H1 (cell line): ENCODE data around the gene DNAJC5G. TPM values are rescaled to one million over a fixed set of nuclear protein-coding genes. Genes with fewer than 3 reads are reported as not detected.

Experiments
- CTCF ChIA-PET: fragments of 300-600 bp; sonication (Branson Sonifier 250); formaldehyde crosslinking; loops from one replicate; lab custom pipeline; 2021; ENCODE audit not compliant: partially characterized antibody; lab: Charles Lee
- POLR2A ChIA-PET: fragments of 300-600 bp; sonication (Branson Sonifier 250); formaldehyde crosslinking; loops from one replicate; lab custom pipeline; 2021; ENCODE audit warnings: inconsistent platforms; ENCODE audit not compliant: partially characterized antibody; lab: Charles Lee
- DNase-seq, 2 experiments: peaks; one replicate each; pipeline versions ENCODE4 v3.0.0 to v3.0.0-alpha.2; 2010 to 2022; ENCODE audit warnings: low spot score in 2 of 2, low read depth in 1 of 2, mixed read lengths in 1 of 2
- FAIRE-seq: peaks from 2 replicates; lab custom pipeline; 2011; peaks lifted over from hg19 to GRCh38; lab: Jason Lieb, UNC
- H2AFZ ChIP-seq: 2 replicates; pipeline ENCODE4 v1.8.1; 2012; ENCODE audit warnings: low read length, inconsistent platforms
- H2AK5ac ChIP-seq: 2 replicates; pipeline ENCODE4 v1.6.1; 2013; ENCODE audit warnings: low read depth, low read length
- H2BK120ac ChIP-seq: replicated peaks from 2 replicates; pipeline ENCODE3; 2013; ENCODE audit warnings: low read depth, low read length, inconsistent platforms
- H2BK12ac ChIP-seq: 2 replicates; pipeline ENCODE4 v1.6.1; 2013; ENCODE audit warnings: low read depth, low read length
- H2BK15ac ChIP-seq: 2 replicates; pipeline ENCODE4 v1.6.1; 2013; ENCODE audit warnings: low read length
- H2BK20ac ChIP-seq: 2 replicates; pipeline ENCODE4 v1.6.1; 2013; ENCODE audit warnings: low read length
- H2BK5ac ChIP-seq: 2 replicates; pipeline ENCODE4 v1.6.1; 2013; ENCODE audit warnings: low read depth, low read length
- H3K14ac ChIP-seq: 2 replicates; pipeline ENCODE4 v1.6.1; 2013; ENCODE audit warnings: inconsistent platforms; ENCODE audit not compliant: insufficient read length
- H3K18ac ChIP-seq: 2 replicates; pipeline ENCODE4 v1.6.1; 2013; ENCODE audit warnings: low read length; ENCODE audit errors: extremely low read depth
- H3K23ac ChIP-seq: 2 replicates; pipeline ENCODE4 v1.6.1; 2013; ENCODE audit warnings: inconsistent platforms; ENCODE audit not compliant: insufficient read length
- H3K23me2 ChIP-seq: 2 replicates; pipeline ENCODE4 v1.6.1; 2013; ENCODE audit warnings: low read depth, low read length
- H3K27ac ChIP-seq: 2 replicates; pipeline ENCODE4 v1.6.1; 2011; ENCODE audit warnings: low read depth, low read length, inconsistent platforms
- H3K27me3 ChIP-seq, 4 experiments: replicated peaks in 1 of 4; 1 replicate in 1 of 4; 2 replicates in 3 of 4; pipeline versions ENCODE4 v1.6.1 to v1.8.1; 2011 to 2013; ENCODE audit warnings: low read length in 3 of 4, mild to moderate bottlenecking in 3 of 4, inconsistent platforms in 2 of 4, mixed read lengths in 2 of 4, moderate library complexity in 1 of 4; ENCODE audit not compliant: control insufficient read depth in 3 of 4, insufficient read depth in 3 of 4; ENCODE audit errors: extremely low read depth in 1 of 4
- H3K36me3 ChIP-seq, 4 experiments: 2 replicates each; pipeline versions ENCODE4 v1.6.1 to v1.8.1; 2011 to 2013; ENCODE audit warnings: mild to moderate bottlenecking in 4 of 4, low read length in 3 of 4, moderate library complexity in 2 of 4, control low read depth in 1 of 4, inconsistent platforms in 1 of 4; ENCODE audit not compliant: insufficient read depth in 4 of 4, control insufficient read depth in 2 of 4
- H3K4ac ChIP-seq: replicated peaks from 2 replicates; pipeline ENCODE3; 2013; ENCODE audit warnings: low read length, low read depth, mixed read lengths, inconsistent platforms; ENCODE audit not compliant: insufficient read length
- H3K4me1 ChIP-seq, 4 experiments: replicated peaks in 1 of 4; 1 replicate in 1 of 4; 2 replicates in 3 of 4; pipeline versions ENCODE4 v1.6.1 to v1.8.1; 2011 to 2013; ENCODE audit warnings: low read length in 3 of 4, inconsistent platforms in 2 of 4, mixed read lengths in 1 of 4; ENCODE audit not compliant: insufficient read depth in 4 of 4, control insufficient read depth in 3 of 4
- H3K4me2 ChIP-seq, 2 experiments: 2 replicates each; pipeline versions ENCODE4 v1.6.1 to v1.8.1; 2011 to 2013; ENCODE audit warnings: low read depth in 2 of 2, low read length in 2 of 2, control low read depth in 1 of 2, inconsistent platforms in 1 of 2, mild to moderate bottlenecking in 1 of 2; ENCODE audit not compliant: insufficient read depth in 1 of 2
- H3K4me3 ChIP-seq, 4 experiments: fragments of 200-600, 300-600 bp in 1 of 4; sonication (generic), shearing (Covaris generic), sonication (Bioruptor Twin) in 1 of 4; 2 replicates each; pipeline versions ENCODE4 v1.5.1 to v1.8.1; 2011 to 2016; ENCODE audit warnings: low read length in 4 of 4, low read depth in 3 of 4, control low read depth in 2 of 4, inconsistent platforms in 2 of 4, mild to moderate bottlenecking in 2 of 4, mixed read lengths in 1 of 4, moderate library complexity in 1 of 4; ENCODE audit not compliant: insufficient read depth in 2 of 4; ENCODE audit errors: extremely low read depth in 1 of 4
- H3K56ac ChIP-seq: replicated peaks from 2 replicates; pipeline ENCODE3; 2013; ENCODE audit warnings: low read depth, mild to moderate bottlenecking, mixed read lengths, low read length, inconsistent platforms; ENCODE audit not compliant: insufficient read length
- H3K79me1 ChIP-seq: 2 replicates; pipeline ENCODE4 v1.6.1; 2013; ENCODE audit warnings: low read depth, low read length, control low read depth
- H3K79me2 ChIP-seq, 2 experiments: 2 replicates each; pipeline versions ENCODE4 v1.6.1 to v1.8.1; 2012 to 2013; ENCODE audit warnings: low read length in 2 of 2, mild to moderate bottlenecking in 2 of 2, inconsistent platforms in 1 of 2; ENCODE audit not compliant: insufficient read depth in 2 of 2, control insufficient read depth in 1 of 2
- H3K9ac ChIP-seq, 4 experiments: replicated peaks in 1 of 4; 1 replicate in 1 of 4; 2 replicates in 3 of 4; pipeline versions ENCODE4 v1.6.1 to v1.8.1; 2011 to 2013; ENCODE audit warnings: low read depth in 3 of 4, low read length in 3 of 4, control low read depth in 2 of 4, mild to moderate bottlenecking in 2 of 4, moderate library complexity in 2 of 4, inconsistent platforms in 1 of 4; ENCODE audit errors: extremely low read depth in 1 of 4
- H3K9me3 ChIP-seq, 2 experiments: 2 replicates each; pipeline versions ENCODE4 v1.6.1 to v1.8.1; 2012 to 2013; ENCODE audit warnings: mild to moderate bottlenecking in 2 of 2, moderate library complexity in 2 of 2, control low read depth in 1 of 2, inconsistent platforms in 1 of 2, low read depth in 1 of 2, low read length in 1 of 2, mixed read lengths in 1 of 2; ENCODE audit not compliant: insufficient read depth in 2 of 2
- H4K20me1 ChIP-seq, 2 experiments: replicated peaks in 1 of 2; 2 replicates each; pipeline versions ENCODE3 to v1.8.1; 2011 to 2013; ENCODE audit warnings: inconsistent platforms in 2 of 2, low read length in 2 of 2, mild to moderate bottlenecking in 1 of 2; ENCODE audit not compliant: insufficient read depth in 2 of 2, control insufficient read depth in 1 of 2
- H4K5ac ChIP-seq: 2 replicates; pipeline ENCODE4 v1.6.1; 2013; ENCODE audit warnings: low read length, low read depth, mixed read lengths, inconsistent platforms; ENCODE audit not compliant: insufficient read length
- H4K8ac ChIP-seq: 2 replicates; pipeline ENCODE4 v1.8.0; 2013; ENCODE audit warnings: mild to moderate bottlenecking, moderate library complexity, low read length, inconsistent platforms; ENCODE audit not compliant: insufficient read depth; ENCODE audit errors: extremely low read depth
- H4K91ac ChIP-seq: replicated peaks from 2 replicates; pipeline ENCODE3; 2013; ENCODE audit warnings: low read length, mixed read lengths, inconsistent platforms; ENCODE audit not compliant: insufficient read length
- ASH2L ChIP-seq: fragments of 200-600, 300-600 bp; sonication (generic); IDR thresholded peaks from one replicate; pipeline ENCODE4 v1.7.1; 2017; ENCODE audit warnings: low read length
- CHD2 ChIP-seq: IDR thresholded peaks from 2 replicates; pipeline ENCODE4 v1.6.1; 2012; ENCODE audit warnings: low read length, improper control_type of control experiment
- GABPA ChIP-seq: IDR thresholded peaks from 2 replicates; pipeline ENCODE4 v1.6.1; 2011; ENCODE audit warnings: mild to moderate bottlenecking, low read length, moderate library complexity, borderline replicate concordance; ENCODE audit not compliant: insufficient read depth
- RFX5 ChIP-seq: IDR thresholded peaks from 2 replicates; pipeline ENCODE4 v1.6.1; 2011; ENCODE audit warnings: low read depth, low read length, improper control_type of control experiment, borderline replicate concordance
- RNF2 ChIP-seq: fragments of 200-900, 300-1000 bp; sonication (generic); IDR thresholded peaks from 2 replicates; pipeline ENCODE4 v1.7.1; 2016; ENCODE audit warnings: borderline replicate concordance, low read depth, mild to moderate bottlenecking, antibody characterized with exemption, low read length; ENCODE audit not compliant: poor library complexity, severe bottlenecking; ENCODE audit errors: missing control alignments
- SIN3A ChIP-seq, 2 experiments: IDR thresholded peaks in 1 of 2; conservative IDR thresholded peaks in 1 of 2; 2 replicates each; pipeline ENCODE4 v1.6.1; 2011 to 2012; ENCODE audit warnings: low read length in 2 of 2, improper control_type of control experiment in 1 of 2, low read depth in 1 of 2, mild to moderate bottlenecking in 1 of 2
- SIX5 ChIP-seq: IDR thresholded peaks from 2 replicates; pipeline ENCODE4 v1.6.1; 2011; ENCODE audit warnings: mild to moderate bottlenecking, low read depth, low read length
- SUZ12 ChIP-seq: fragments of 200-600 bp; sonication (generic); IDR thresholded peaks from 2 replicates; pipeline ENCODE4 v1.6.1; 2012; ENCODE audit warnings: mild to moderate bottlenecking, inconsistent platforms, low read length, moderate library complexity, mixed read lengths
- TAF1 ChIP-seq: IDR thresholded peaks from 2 replicates; pipeline ENCODE4 v1.6.1; 2011; ENCODE audit warnings: mild to moderate bottlenecking, low read depth, low read length
- TEAD4 ChIP-seq: IDR thresholded peaks from 2 replicates; pipeline ENCODE4 v1.6.1; 2012; ENCODE audit warnings: low read depth, low read length, inconsistent platforms, mixed read lengths
- WGBS, 2 experiments: shearing (Covaris generic) in 1 of 2; methylation state at CpG; one replicate each; pipeline versions ENCODE4 v1.1.6 to v1.1.7; 2013 to 2015; ENCODE audit warnings: low lambda C conversion rate in 2 of 2, mixed read lengths in 2 of 2, inconsistent platforms in 1 of 2, low coverage in 1 of 2, missing lambda C conversion rate in 1 of 2; ENCODE audit not compliant: insufficient replicate concordance in 2 of 2, insufficient coverage in 1 of 2, insufficient read length in 1 of 2; ENCODE audit errors: extremely low coverage in 1 of 2, missing lambda C conversion rate in 1 of 2; 5-methylcytosine and 5-hydroxymethylcytosine counted together
- polyA plus RNA-seq, 7 experiments: library from polyadenylated mRNA; depleted of rRNA in 3 of 7; stranded (reverse) in 5 of 7; unstranded in 2 of 7; fragments of >200 nt in 5 of 7; fragments of 200-250 nt in 2 of 7; gene quantifications; 1 replicate in 5 of 7; 2 replicates in 1 of 7; 4 replicates in 1 of 7; pipeline versions ENCODE4 v1.2.1 to v1.2.3, GENCODE V29; 2011 to 2013; ENCODE audit warnings: missing spikeins in 2 of 7, mixed read lengths in 2 of 7
- total RNA-seq: library from RNA; stranded (reverse); fragmentation: NEBNext Ultra II Directional; extraction: Animal tissue kit (Norgen Biotek cat#: 25700); gene quantifications from 2 replicates; pipeline ENCODE4 v1.2.1, GENCODE V29; 2021

DNAJC5G gene
- total and polyA plus RNA-seq, 2 of the 8 experiments (the other 6 are each of a cell fraction or from before 2014, with no cell fraction given) = 0.83 to 1.4 TPM

GRCh38 chr2:27262379-27263286 lies 12.6 kb upstream of the DNAJC5G start, which contains the start of gene SLC30A3:
SLC30A3 (minus strand) TSS chr2:27263047; CDS start chr2:27262906, 141 bp downstream.
- Histone ChIP-seq H2BK15ac (no peak within 1 kb of the TSS), H2BK20ac (no peak within 1 kb of the TSS), H3K4ac (no peak within 1 kb of the TSS), H3K36me3 (no peaks in the 10 kb centered on the region), H2BK12ac (peak within 1 kb of the TSS; percentile 68; the same call in 1 of the 2 replicates), H2AK5ac (no peak within 1 kb of the TSS), H3K27me3 (peaks cover 39 to 73% (median 61%) of the 10 kb centered on the region in 4 experiments), H3K4me3 (peak within 1 kb of the TSS; percentile 60 to 85 (median 63)), H3K79me1 (no peaks in the 10 kb centered on the region), H2BK120ac (no peak within 1 kb of the TSS), H3K23me2 (peaks cover 19% of the 10 kb centered on the region; the same call in 1 of the 2 replicates), H2AFZ (peak within 1 kb of the TSS; percentile 56; the same call in 1 of the 2 replicates), H3K79me2 (peaks cover 0 to 2% of the 10 kb centered on the region in 2 experiments; a peak in 1 of 4 replicates), H3K9me3 (no peaks in the 10 kb centered on the region), H3K14ac (no peak within 1 kb of the TSS), H2BK5ac (no peak within 1 kb of the TSS; the same call in 1 of the 2 replicates), H4K91ac (peak within 1 kb of the TSS; percentile 14), H4K8ac (peak within 1 kb of the TSS; percentile 78), H3K27ac (no peak within 1 kb of the TSS), H3K9ac (peak within 1 kb of the TSS in 2 of 4 experiments; percentile 4 to 65; a peak in 3 of 7 replicates), H3K4me1 (peaks cover 3 to 19% (median 14%) of the 10 kb centered on the region in 4 experiments), H3K4me2 (peak within 1 kb of the TSS; percentile 88 to 99), H3K56ac (no peak within 1 kb of the TSS), H4K5ac (no peak within 1 kb of the TSS), H3K18ac (peak within 1 kb of the TSS; percentile 78), H4K20me1 (peaks cover 0 to 8% of the 10 kb centered on the region in 2 experiments), H3K23ac (no peak within 1 kb of the TSS)
- FAIRE-seq = no peak
- peak in 1 of 2 experiments; percentile 80 for DNase-seq
- 3% methylated on average over 28 of the region's 96 CpGs; no CpG with 5 or more reads in 1 of the 2 experiments for WGBS, 2 experiments
- ChIA-PET POLR2A (interaction anchor here (1.1 to 8.2 kb wide), 8 partner anchors 11 to 51 kb away, joined by 3 to 71 read pairs (median 4); partner anchors contain the start of genes ATRAID, CAD, DNAJC5G and SLC5A6), CTCF (interaction anchor here (0.7 to 14.1 kb wide), 14 partner anchors 9 to 165 kb away, joined by 3 to 288 read pairs (median 5); partner anchors contain the start of genes DNAJC5G, PREB and TRIM54)
- TF ChIP-seq RFX5 (no peak), RNF2 (peak; percentile 14), GABPA (no peak), ASH2L (peak; percentile 64), SIX5 (no peak), SUZ12 (peak; percentile 2; the same call in 1 of the 2 replicates), TAF1 (0 out of 2 replicates have a peak, but pooled peaks have one; percentile 30), TEAD4 (no peak), CHD2 (no peak), SIN3A (conservative IDR thresholded peaks at IDR 0.05 in 1 of 2, IDR thresholded peaks at IDR 0.05 in 1 of 2; ENCODE audit: low read depth in 1 of 2, low read length in 2 of 2) (peak in 1 of 2 experiments; percentile 35; a peak in 1 of 4 replicates)
